Adrenal gland (tissue), 5 donors: Measurements from ENCODE around the gene BRIP1.

Source experiments
- CTCF ChIP-seq, 6 experiments: fragments of 450-650 bp in 4 of 6; fragments of 200-600 bp in 2 of 6; sonication (generic) in 1 of 6; IDR thresholded peaks; 1 replicate in 5 of 6; 2 replicates in 1 of 6; pipeline versions ENCODE4 v1.5.1 to v1.8.0; 2016 to 2021; ENCODE audit warnings: antibody characterized with exemption in 6 of 6, mild to moderate bottlenecking in 2 of 6, moderate library complexity in 1 of 6
- POLR2A ChIP-seq, 2 donors: fragments of 450-650 bp; IDR thresholded peaks; one replicate each; pipeline ENCODE4 v1.6.1; 2017; ENCODE audit warnings: antibody characterized with exemption in 2 of 2, mild to moderate bottlenecking in 2 of 2, moderate library complexity in 1 of 2
- donor health status: DM: no; HTN: no; CAD: no.

GRCh38 chr17:61815863-61816503 is 47.3 kb downstream of the BRIP1 start:
- TF ChIP-seq CTCF (IDR thresholded peaks at IDR 0.05): no peak
- no peak for TF ChIP-seq POLR2A (IDR thresholded peaks at IDR 0.05)
